Thyroid gland (tissue), 4 donors: ENCODE data around the gene RPTN.

ENCODE experiments used
- CTCF ChIP-seq, 6 experiments: fragments of 200-600 bp in 3 of 6; fragments of 450-650 bp in 3 of 6; sonication (generic) in 3 of 6; IDR thresholded peaks; one replicate each; pipeline ENCODE4 v1.5.1; 2016 to 2019; ENCODE audit warnings: antibody characterized with exemption in 6 of 6, mild to moderate bottlenecking in 2 of 6, inconsistent platforms in 1 of 6, moderate library complexity in 1 of 6
- POLR2A ChIP-seq, 2 donors: fragments of 450-650 bp; IDR thresholded peaks; one replicate each; pipeline ENCODE4 v1.6.1; 2017; ENCODE audit warnings: antibody characterized with exemption in 2 of 2, mild to moderate bottlenecking in 2 of 2, moderate library complexity in 1 of 2

- TF ChIP-seq CTCF (IDR thresholded peaks at IDR 0.05) (no peak), POLR2A (IDR thresholded peaks at IDR 0.05) (no peak)
Measured at GRCh38 chr1:152148981-152149380, 10.0 kb downstream of the RPTN start.
